ENCODE measurements around the gene RREB1.

- TF ChIP-seq ELF4 (IDR thresholded peaks at IDR 0.05) (no peak), TARDBP (IDR thresholded peaks at IDR 0.05) (no peak), FOXK2 (IDR thresholded peaks at IDR 0.05) (no peak), BHLHE40 (IDR thresholded peaks at IDR 0.05; ENCODE audit: borderline replicate concordance) (no peak), ARNT (IDR thresholded peaks at IDR 0.05) (no peak), FOXM1 (IDR thresholded peaks at IDR 0.05; ENCODE audit: borderline replicate concordance) (no peak), SP1 (IDR thresholded peaks at IDR 0.05) (no peak), FOXA1 (IDR thresholded peaks at IDR 0.05) (no peak), SUZ12 (IDR thresholded peaks at IDR 0.05) (no peak), CTBP1 (IDR thresholded peaks at IDR 0.05; ENCODE audit: borderline replicate concordance) (no peak), NFRKB (IDR thresholded peaks at IDR 0.05) (no peak)
- TF ChIP-seq, protein P1, sequence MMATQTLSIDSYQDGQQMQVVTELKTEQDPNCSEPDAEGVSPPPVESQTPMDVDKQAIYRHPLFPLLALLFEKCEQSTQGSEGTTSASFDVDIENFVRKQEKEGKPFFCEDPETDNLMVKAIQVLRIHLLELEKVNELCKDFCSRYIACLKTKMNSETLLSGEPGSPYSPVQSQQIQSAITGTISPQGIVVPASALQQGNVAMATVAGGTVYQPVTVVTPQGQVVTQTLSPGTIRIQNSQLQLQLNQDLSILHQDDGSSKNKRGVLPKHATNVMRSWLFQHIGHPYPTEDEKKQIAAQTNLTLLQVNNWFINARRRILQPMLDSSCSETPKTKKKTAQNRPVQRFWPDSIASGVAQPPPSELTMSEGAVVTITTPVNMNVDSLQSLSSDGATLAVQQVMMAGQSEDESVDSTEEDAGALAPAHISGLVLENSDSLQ (IDR thresholded peaks at IDR 0.05) = no peak
Observed at GRCh38 chr6:7247828-7248227, 140.1 kb downstream of the RREB1 start.
